HG03025 (cell line): ENCODE data around the gene GOLGA3.
"Not testable (repeated sequence)": the region's sequence is repeated elsewhere in the genome, so short reads cannot be mapped to it uniquely, and the experiment has no call there.

Experiments used
- ATAC-seq: cut with Tn5 transposase; IDR thresholded peaks from one replicate; pipeline ENCODE4 v1.9.1; 2021; ENCODE audit warnings: mild to moderate bottlenecking, moderate library complexity; ENCODE audit not compliant: unreplicated experiment, low FRiP score

Gene GOLGA3

DNA sequence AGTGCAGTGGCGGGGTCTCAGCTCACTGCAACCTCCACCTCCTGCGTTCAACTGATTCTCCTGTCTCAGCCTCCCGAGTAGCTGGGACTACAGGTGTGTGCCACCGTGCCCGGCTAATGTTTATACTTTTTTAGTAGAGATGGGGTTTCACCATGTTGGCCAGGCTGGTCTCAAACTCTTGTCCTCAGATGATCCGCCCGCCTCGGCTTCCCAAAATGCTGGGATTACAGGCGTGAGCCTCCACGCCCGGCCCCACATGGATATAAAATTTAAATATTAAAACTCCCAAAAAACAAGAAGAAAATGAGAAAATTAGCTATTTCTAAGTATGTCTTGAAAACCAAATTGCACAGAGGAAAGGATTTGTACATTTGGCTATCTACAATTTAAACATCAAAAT is 16.0 kb upstream of the GOLGA3 start:
- ATAC-seq, result not testable (repeated sequence)

GRCh38 chr12:132842449-132843045 is 13.9 kb upstream of the GOLGA3 start:
- no peak for ATAC-seq

DNA sequence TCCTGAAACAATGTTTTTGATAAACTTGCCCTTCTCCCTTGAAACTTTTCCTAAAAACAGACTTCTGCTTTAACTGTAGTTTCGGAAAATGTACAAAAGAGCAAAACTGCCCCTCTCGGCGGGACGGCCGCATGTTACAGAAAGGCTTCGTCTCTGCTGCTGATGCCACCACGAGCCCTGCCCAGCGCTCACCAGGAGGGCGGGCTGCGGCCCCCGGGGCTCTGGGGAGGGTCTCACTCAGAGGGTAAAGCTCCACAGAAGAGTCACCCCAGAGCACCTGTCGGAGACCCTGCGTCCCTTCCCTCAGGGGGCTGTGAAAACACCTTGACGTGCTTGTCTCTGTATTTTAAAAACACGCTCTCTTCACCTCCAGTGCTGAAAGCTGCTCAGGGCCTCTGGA is 12.5 kb upstream of the GOLGA3 start:
- no peak for ATAC-seq

GRCh38 chr12:132840536-132840935 is 11.9 kb upstream of the GOLGA3 start:
- ATAC-seq, result no peak

- no peak for ATAC-seq
Measured at GRCh38 chr12:132839558-132840235, 11.0 kb upstream of the GOLGA3 start.

- ATAC-seq, result no peak
Measured at GRCh38 chr12:132838410-132839080, 9.9 kb upstream of the GOLGA3 start.

DNA sequence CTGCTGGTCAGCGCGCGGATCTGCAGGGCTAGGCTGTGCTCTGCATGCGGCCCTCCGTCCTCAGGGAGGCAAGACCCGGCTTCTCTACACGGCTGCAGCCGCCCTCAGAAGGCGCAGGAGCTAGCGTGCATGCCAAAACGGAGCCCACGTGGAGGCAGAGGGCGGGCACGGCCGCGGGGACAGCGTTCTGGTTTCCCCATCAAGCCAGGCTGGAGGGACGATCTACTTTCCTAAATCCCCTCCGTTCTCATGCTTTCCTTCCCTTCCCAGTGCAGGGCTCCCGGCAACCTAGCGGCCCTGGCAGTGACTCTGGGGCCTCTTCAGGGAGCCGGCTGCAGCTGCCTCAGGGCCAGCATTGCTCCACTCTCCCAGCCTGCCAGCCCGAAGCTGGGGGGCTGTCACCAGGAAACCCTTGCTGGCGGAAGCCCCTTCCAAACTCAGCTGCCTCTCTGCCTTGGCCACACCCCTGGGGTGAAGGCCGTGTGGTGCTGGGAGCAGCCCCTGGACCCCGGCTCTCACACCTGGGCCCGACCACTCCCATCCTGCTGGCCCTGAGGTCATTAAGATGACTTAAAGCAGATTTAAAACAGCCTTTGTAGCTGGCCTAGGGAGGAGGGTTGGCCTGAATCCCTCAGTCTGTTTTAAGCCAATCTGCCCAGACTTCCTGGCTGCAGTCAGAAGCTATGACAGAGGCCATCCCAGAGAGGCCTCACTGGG is 9.2 kb upstream of the GOLGA3 start:
- no peak for ATAC-seq

- ATAC-seq, result no peak
Measured at GRCh38 chr12:132836795-132837331, 8.2 kb upstream of the GOLGA3 start.

DNA sequence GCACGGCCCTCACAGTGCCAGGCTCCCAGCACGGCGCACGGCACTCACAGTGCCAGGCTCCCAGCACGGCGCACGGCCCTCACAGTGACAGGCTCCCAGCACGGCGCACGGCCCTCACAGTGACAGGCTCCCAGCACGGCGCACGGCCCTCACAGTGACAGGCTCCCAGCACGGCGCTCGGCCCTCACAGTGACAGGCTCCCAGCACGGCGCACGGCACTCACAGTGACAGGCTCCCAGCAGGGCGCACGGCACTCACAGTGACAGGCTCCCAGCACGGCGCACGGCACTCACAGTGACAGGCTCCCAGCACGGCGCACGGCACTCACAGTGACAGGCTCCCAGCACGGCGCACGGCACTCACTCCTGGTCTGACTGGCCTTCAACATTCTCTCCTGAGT is 7.6 kb upstream of the GOLGA3 start:
- ATAC-seq, result not testable (repeated sequence)

DNA sequence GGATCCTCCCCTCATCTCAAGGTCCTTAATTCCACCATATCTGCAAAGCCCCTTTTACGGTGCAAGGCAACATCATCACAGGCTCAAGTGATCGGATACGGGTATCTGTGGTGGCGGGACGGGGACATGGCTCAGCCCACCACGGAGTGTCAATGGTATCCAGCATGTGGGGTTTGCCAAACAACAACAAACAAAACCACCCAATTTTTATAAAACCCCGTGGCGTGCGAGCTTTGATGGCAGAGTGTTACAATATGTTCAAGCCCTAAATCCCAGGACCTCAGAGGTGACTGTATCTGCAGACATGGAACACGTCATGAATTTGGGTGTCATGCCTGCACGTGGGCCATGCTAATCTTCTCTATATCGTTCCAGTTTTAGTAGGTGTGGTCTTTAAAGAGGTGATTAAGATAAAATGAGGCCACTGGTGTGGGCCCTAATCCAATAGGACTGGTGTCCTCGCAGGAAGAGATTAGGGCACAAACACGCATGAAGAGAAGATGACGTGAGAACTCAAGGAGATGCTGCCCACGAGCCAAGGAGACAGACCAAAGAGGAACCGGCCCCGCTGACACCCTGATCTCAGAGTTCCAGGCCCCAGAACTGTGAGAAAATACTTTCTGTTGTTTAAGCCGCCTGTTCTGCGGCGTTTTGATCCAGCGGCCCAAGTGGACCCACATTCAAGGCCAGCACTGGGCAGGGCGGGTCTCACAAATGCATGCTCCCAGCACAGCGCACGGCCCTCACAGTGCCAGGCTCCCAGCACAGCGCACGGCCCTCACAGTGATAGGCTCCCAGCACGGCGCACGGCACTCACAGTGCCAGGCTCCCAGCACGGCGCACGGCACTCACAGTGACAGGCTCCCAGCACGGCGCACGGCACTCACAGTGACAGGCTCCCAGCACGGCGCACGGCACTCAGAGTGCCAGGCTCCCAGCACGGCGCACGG is 6.7 kb upstream of the GOLGA3 start:
- ATAC-seq, result no peak

- ATAC-seq, result no peak
Measured at GRCh38 chr12:132834181-132834711, 5.6 kb upstream of the GOLGA3 start.

GRCh38 chr12:132833341-132833740 is 4.7 kb upstream of the GOLGA3 start:
- ATAC-seq, result no peak

GRCh38 chr12:132831771-132832170 is 3.1 kb upstream of the GOLGA3 start:
- no peak for ATAC-seq

GRCh38 chr12:132827763-132828703 is 636 bp downstream of the GOLGA3 start:
- ATAC-seq, result peak; percentile 32

DNA sequence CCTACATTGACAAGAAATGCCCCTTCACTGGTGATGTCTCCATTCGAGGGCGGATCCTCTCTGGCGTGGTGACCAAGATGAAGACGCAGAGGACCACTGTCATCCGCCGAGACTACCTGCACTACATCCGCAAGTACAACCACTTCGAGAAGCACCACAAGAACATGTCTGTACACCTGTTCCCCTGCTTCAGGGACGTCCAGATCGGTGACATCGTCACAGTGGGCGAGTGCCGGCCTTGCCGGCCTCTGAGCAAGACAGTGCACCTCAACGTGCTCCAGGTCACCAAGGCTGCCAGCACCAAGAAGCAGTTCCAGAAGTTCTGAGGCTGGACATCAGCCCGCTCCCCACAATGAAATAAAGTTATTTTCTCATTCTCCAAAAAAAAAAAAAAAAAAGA is 2.8 kb downstream of the GOLGA3 start:
- no peak for ATAC-seq

DNA sequence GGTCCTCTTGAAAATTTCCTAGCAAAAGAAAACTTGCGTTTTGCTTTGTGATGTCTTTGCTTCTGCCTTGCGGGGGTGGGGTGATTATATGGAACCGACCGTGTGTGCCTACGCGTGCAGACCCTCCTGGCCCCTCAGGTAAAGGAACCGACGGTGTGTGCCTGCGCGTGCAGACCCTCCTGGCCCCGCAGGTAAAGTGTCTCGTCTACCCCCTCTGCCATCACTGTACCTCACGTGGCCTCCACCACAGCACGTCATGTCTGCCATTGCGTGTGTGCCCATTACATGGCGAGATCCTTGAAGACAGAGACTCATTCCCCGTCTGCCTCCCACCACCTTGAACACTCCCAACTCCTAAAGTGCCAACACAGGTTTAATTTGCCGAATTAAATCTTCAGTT is 3.6 kb downstream of the GOLGA3 start:
- ATAC-seq, result no peak

DNA sequence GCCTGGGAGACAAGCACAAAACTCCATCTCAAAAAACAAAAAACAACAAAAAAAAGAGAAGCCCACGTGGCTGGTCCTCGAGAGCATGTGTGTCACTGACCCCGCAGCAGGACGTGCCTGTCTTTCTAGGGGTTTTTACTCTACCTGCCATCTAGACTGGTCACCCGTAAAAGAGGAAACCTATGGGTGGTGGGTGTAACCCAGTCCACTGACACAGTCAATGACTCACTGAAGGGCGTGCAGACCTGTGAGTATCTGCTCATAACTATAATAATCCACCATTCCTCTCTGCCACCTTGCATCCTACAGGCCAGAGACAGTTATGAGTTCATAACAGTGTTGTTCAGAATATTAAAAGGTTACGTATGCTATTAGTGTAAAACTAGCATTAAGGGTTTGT is 4.6 kb downstream of the GOLGA3 start:
- ATAC-seq, result no peak

- ATAC-seq, result no peak
Measured at GRCh38 chr12:132818562-132818961, 10.1 kb downstream of the GOLGA3 start.

GRCh38 chr12:132814232-132814631 is 14.4 kb downstream of the GOLGA3 start:
- no peak for ATAC-seq
